ENCODE measurements around the gene RNF126. TPM values are rescaled to one million over a fixed set of nuclear protein-coding genes. Genes with fewer than 3 reads are reported as not detected.
"Not testable (repeated sequence)": the region's sequence is repeated elsewhere in the genome, so short reads cannot be mapped to it uniquely, and the experiment has no call there.

The RNF126 gene
- total RNA-seq = 21.2 TPM
- long read RNA-seq, transcript RNF126-201 (9 exons, 1,694 nt) = major isoform, 81 of 116 reads
- long read RNA-seq, transcript RNF126-203 (9 exons, 963 nt) = minor isoform, 12 of 116 reads
- long read RNA-seq, partial matches to known transcripts = 6 of 116 reads
- long read RNA-seq, other reads (novel, unspliced or antisense) = 15 of 116 reads

DNA sequence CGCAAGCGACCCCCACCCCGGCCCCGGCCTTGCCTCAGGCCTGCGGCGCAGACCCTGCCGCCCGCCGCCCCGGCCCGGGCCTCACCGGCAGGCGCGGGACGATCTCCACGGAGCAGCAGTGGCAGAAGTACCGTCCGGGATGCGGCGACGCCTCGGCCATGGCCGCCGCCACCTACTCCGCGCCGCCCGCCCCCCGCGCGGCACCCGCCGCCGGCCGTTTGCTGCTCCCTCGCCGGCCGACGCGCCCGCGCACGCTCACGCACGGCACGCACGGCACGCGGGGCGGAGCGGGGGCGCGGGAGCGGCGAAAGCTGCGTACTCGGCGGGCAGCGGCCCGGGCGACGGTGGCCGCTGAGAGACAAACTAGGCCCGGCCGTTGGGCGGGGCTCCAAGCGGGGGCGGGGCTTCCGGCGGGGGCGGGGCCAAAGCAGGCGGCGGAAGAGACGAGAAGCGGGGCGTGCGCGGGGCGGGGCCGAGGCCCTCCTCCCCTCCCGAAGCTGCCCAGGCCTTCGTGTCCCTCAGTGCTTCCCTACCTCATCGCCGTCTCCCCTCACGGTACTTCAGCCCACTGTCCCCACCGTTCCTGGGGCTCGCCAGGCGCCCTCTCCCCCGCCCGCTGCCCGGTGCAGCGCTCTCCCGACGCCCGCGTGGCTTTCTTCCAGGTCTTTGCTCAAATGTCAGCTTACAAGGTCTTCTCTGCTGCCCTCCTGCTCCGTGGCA, at the start of gene RNF126:
Gene RNF126, minus strand, starts transcription at position 253 of the 720 bp plus-strand sequence. Its CDS starts 93 bp downstream, at position 160.
- intact Hi-C loops (cut with DNase I) = no loop called here
- DNase-seq (peak; percentile 96), ATAC-seq (ENCODE audit: poor library complexity) (peak; percentile 91)

DNA sequence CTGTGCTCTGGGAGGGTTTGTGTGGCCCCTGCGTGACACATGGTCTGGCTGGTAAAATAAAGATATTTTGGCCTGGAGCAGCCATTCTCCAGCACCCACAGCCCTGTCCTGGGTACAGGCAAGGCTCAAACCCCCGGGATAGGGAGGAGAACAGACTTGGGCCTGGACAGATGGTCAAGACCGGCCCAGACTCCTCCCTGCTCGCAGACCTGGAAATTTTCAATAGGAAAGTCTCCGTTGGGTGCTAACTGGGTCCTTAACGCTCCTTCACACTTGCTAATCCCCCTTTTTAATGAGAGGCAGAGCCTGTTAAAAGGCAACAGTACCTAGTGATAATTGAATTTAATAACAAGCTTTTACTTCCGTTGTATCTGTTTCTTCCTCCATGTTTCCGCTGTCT, 48.2 kb upstream of the RNF126 start:
- ATAC-seq (ENCODE audit: poor library complexity) = no peak
- DNase-seq = no peak
- intact Hi-C loops (cut with DNase I) = no loop called here

GRCh38 chr19:710767-711166, 47.8 kb upstream of the RNF126 start:
- intact Hi-C loops (cut with DNase I) = no loop called here
- DNase-seq (peak; percentile 56), ATAC-seq (ENCODE audit: poor library complexity) (no peak)

GRCh38 chr19:709965-710571, 47.1 kb upstream of the RNF126 start:
- DNase-seq = peak; percentile 77
- peak; percentile 70 for ATAC-seq (ENCODE audit: poor library complexity)
- intact Hi-C loops (cut with DNase I) = no loop called here

- DNase-seq (no peak), ATAC-seq (ENCODE audit: poor library complexity) (peak; percentile 10)
- intact Hi-C loops (cut with DNase I) = no loop called here
These were observed 46.4 kb upstream of the RNF126 start for GRCh38 chr19:709196-709964.

GRCh38 chr19:708154-709143, 45.4 kb upstream of the RNF126 start, which contains the start of gene PALM:
TSS of gene PALM (plus strand) at chr19:708935. CDS start at chr19:709147, 212 bp downstream.
- DNase-seq = peak; percentile 59
- peak; percentile 30 for ATAC-seq (ENCODE audit: poor library complexity)
- intact Hi-C loops (cut with DNase I) = no loop called here

- ATAC-seq (ENCODE audit: poor library complexity) = no peak
- intact Hi-C loops (cut with DNase I) = no loop called here
These were observed 41.4 kb upstream of the RNF126 start for GRCh38 chr19:704447-704741.

GRCh38 chr19:703651-704446, 40.8 kb upstream of the RNF126 start:
- intact Hi-C loops (cut with DNase I) = no loop called here
- ATAC-seq (ENCODE audit: poor library complexity) (peak; percentile 78), DNase-seq (peak; percentile 91)

More at GRCh38 chr19:704447-704741, 41.4 kb upstream of the RNF126 start:
- no peak for DNase-seq

GRCh38 chr19:703329-703650, 40.3 kb upstream of the RNF126 start:
- DNase-seq = no peak
- intact Hi-C loops (cut with DNase I) = no loop called here
- no peak for ATAC-seq (ENCODE audit: poor library complexity)

- ATAC-seq (ENCODE audit: poor library complexity); intact Hi-C loops (cut with DNase I); DNase-seq: not testable (repeated sequence)
These were observed 39.8 kb upstream of the RNF126 start for GRCh38 chr19:702847-703246.

DNA sequence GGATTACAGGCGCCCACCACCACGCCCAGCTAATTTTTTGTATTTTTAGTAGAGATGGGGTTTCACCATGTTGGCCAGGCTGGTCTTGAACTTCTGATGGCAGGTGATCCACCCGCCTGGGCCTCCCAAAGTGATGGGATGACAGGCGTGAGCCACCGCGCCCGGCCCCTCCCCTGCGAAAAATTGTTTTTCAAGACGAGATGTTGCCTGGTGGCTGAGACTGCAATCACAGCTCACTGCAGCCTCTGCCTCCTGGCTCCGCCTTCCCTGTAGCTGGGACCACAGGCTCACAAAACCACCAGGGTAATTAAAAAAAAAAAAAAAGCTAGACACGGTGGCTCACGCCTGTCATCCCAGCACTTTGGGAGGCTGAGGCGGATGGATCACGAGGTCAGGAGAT, 36.9 kb upstream of the RNF126 start:
- ATAC-seq (ENCODE audit: poor library complexity); DNase-seq; intact Hi-C loops (cut with DNase I): not testable (repeated sequence)

DNA sequence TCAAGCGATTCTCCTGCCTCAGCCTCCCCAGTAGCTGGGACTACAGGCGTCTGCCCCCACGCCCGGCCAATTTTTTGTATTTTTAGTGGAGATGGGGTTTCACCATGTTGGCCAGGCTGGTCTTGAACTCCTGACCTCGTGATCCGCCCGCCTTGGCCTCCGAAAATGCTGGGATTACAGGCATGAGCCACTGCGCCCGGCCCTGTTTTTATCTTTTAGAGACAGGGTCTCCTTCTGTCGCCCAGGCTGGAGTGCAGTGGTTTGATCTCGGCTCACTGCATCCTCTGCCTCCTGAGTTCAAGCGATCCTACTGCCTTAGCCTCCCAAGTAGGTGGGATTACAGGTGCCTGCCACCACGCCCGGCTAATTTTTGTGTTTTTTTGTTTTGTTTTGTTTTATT, 35.5 kb upstream of the RNF126 start:
- DNase-seq; ATAC-seq (ENCODE audit: poor library complexity); intact Hi-C loops (cut with DNase I): not testable (repeated sequence)

GRCh38 chr19:695352-695949, 32.4 kb upstream of the RNF126 start, which contains the start of gene PRSS57:
TSS of gene PRSS57 (minus strand) at chr19:695452. CDS start at chr19:695430, 22 bp downstream.
- intact Hi-C loops (cut with DNase I) = no loop called here
- no peak for ATAC-seq (ENCODE audit: poor library complexity)
- no peak for DNase-seq

DNA sequence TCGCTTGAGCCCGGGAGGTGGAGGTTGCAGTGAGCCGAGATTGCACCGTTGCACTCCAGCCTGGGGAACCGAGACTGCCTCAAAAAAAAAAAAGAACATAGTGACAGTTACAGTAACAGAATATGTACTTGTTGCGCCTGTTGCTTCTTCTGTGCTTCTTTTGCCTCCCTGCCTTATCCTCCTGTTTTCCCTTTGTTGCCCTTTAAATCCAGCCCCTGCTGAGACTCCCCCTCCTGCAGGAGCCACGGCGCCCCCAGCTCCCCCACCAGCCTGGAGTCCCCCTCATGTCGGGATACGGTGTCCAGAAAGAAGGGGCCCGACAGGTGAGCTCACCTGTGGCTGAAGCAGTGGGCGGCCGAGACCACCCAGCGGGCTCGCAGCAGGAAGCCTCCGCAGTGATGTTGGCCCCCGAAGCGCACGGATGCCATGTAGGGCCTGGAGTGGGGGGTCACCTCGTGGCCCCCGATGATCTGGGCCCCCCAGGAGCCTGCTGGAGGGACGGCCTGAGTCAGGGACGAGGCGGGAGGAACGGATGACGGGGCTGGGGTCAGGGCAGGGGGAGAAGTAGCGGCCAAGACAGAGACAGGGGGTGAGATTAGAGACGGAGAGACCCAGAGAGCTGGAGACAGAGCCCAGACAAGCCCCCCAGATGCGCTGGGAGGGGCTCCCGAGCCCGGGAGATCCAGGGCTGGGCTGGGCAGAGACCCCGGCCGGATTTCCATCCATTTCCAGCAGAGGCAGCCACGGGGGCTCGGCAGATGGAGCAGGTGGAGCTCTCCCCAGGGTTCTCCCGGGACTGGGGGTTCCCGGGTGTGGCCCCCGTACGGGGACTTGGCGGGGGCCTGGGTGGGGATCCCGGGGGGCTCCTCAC, 31.7 kb upstream of the RNF126 start:
- DNase-seq (no peak), ATAC-seq (ENCODE audit: poor library complexity) (no peak)
- intact Hi-C loops (cut with DNase I) = no loop called here

DNA sequence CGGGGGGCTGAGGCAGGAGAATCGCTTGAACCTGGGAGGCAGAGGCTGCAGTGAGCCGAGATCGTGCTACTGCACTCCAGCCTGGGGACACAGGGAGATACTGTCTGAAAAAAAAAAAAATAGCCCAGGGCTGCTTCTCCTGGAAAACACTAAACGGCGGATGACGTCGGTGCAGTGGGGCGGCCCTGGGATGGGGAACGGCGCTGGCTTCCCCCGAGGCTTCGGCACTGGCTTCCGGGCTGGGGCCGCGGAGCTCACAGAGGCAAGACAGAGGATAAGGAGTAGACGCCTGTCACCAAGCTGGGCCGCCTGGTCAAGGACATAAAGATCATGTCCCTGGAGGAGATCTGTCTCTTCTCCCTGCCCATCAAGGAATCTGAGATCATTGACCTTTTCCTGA, 27.2 kb upstream of the RNF126 start:
- ATAC-seq (ENCODE audit: poor library complexity) (peak; percentile 59), DNase-seq (peak; percentile 73)
- intact Hi-C loops (cut with DNase I) = no loop called here

DNA sequence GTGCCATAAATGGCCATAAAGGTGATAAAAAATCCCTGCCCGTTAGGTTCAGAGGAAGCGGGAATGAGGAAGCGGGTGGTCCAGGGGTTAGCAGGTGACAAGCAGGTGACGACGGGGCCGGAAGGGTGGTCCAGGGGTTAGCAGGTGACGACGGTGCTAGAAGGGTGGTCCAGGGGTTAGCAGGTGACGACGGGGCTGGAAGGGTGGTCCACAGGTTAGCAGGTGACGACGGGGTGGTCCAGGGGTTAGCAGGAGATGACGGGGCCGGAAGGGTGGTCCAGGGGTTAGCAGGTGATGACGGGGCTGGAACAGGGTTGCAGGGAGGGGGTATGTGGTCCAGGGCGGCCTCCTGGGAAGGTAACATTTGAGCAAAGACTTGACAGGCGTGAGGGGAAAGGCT, 26.0 kb upstream of the RNF126 start:
- ATAC-seq (ENCODE audit: poor library complexity) (no peak), DNase-seq (no peak)
- intact Hi-C loops (cut with DNase I) = no loop called here
